HG03457 (cell line): ENCODE data around the gene ZNF784.

Experiments used
- ATAC-seq: cut with Tn5 transposase; IDR thresholded peaks from one replicate; pipeline ENCODE4 v1.9.1; 2021; ENCODE audit warnings: moderate number of reproducible peaks; ENCODE audit not compliant: unreplicated experiment

ZNF784 gene

DNA sequence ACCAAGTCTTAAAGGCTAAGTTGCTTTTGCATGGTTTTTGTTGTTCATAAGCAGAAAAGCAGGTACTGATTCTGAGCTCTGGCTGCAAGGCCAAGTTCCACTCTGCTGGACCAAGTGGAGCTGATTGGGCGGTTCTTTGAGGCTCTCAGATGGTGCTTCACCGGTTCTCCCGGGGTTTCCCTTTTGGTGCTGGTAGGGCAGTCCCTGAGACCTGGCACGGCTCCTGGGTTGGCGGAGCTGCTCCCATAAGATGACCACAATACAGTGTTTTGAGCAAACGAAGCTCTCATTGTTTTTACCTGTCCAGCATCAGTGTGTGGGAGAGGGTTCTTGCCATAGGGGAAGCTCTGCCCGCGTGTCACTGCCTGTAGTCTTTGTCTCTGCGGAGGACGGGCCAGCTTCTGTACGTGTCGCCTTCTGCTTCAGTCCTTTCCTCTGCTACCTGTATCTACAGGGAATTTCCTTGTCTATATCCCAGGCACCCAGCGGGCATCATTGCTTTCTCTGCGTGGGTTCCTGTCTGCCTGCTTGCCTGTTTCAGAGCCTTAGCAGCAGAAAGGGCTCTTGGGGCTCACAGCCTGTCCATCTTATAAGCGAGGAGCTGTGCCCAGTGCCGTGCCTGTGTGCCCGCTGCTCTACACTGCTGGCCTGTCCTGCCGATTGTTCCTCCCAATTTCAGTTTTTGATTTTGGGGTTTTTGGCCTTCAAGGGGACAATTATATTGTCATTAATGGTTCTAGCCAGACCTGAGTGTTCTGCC is 32.8 kb upstream of the ZNF784 start:
- ATAC-seq = no peak

DNA sequence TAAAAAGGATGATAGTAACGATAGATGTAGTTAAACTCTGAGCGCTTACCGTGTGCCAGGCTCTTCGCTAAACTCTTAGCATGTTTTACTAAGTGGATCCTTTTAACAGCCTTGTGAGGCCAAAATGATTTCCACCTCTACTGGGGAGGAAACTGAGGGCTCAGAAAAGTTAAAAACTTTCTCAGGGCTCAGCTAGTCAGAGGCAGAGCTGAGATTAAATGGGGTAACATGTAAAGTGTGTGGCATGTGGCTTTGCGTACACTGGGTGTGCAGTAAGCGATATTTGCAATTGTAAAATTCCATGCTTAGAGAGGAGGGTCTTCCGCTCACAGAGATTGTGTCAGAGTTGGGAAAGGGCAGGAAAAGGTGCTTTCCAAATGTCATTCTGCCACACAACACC is 32.2 kb upstream of the ZNF784 start:
- ATAC-seq = no peak

DNA sequence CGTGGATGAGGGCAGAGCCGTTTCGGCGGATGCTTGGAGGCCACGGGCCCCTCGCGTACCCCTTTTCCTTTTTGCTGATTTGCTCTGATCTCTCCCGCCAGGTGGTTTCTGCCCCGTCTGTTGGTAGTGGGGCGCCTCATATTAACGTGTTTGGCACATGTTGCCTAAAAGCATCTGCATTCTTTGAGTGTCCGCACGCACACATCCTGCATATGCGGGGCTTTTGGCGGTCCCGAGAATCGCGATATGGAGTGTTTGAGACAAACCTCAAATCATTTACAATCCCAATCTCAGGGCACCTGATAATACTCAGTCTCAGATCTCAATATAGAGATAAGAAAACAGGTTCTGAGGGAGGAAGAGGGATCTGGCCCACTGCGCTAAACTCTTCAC is 31.3 kb upstream of the ZNF784 start:
- ATAC-seq = no peak

DNA sequence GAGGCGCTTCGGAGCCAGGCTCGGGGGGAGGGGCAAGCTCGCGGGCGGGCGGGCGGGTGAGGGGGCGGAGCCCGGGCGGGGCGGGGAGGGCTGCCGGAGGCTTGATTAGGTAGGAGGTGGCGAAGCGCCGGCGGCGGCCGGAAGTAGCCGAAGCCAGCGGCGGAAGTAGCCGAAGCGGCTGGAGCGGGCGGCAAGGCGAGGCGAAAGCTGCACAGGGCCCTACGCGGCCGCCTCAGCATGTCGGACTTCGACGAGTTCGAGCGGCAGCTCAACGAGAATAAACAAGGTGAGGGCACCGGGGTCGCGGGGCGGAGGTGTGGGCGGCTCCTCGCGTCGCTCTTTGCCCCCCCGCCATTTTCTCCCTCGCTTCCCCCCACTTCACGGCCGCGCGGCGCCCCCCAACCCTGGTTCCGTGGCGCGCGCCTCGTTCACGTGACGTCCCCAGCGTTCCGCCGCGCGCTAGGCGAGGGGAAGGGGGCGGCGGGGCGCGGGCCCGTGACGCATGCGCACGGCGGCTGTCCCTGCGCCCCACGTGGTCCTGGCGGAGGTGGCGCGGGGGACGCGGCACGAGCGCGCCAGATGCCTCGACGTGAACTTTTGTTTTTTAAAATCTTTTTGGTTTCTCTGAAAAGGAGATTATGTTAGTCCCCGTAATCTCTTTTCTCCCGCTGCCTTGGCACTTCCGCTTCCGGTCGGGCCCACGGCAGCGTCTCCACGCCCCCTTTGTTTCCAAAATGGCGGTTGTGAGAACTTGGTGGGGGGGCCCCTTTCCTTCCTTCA is 30.7 kb upstream of the ZNF784 start, which contains the start of gene U2AF2:
U2AF2 (plus strand) TSS at position 168 of the 780 bp plus-strand sequence; CDS start at position 238, 70 bp downstream.
- peak; percentile 23 for ATAC-seq

DNA sequence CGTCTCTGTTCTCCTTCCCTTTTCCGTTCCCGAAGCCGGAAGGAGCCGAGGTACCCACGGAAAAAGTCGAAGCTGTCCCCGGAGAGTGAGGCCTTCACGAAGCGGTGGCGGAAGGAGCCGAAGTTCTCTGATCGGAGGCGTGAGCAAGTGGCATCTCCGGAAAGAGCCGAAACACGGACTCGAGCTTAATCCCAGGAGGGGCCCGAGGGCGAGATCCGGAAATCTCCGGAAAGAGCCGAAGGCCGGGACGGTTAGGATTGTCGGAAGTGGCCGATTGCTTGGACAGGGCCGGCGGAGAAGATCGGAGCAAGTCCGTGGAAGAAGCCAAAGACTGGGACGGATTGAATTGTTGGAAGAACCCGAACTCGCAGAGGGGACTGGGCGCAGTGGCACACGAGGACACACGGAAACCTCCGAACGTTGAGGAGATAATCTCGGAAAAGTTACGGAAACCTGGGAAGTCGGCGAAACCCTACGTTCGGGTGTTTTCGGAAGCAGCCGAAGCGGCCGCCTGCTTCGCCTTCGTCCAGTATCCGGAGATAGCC is 30.0 kb upstream of the ZNF784 start:
- peak; percentile 53 for ATAC-seq

DNA sequence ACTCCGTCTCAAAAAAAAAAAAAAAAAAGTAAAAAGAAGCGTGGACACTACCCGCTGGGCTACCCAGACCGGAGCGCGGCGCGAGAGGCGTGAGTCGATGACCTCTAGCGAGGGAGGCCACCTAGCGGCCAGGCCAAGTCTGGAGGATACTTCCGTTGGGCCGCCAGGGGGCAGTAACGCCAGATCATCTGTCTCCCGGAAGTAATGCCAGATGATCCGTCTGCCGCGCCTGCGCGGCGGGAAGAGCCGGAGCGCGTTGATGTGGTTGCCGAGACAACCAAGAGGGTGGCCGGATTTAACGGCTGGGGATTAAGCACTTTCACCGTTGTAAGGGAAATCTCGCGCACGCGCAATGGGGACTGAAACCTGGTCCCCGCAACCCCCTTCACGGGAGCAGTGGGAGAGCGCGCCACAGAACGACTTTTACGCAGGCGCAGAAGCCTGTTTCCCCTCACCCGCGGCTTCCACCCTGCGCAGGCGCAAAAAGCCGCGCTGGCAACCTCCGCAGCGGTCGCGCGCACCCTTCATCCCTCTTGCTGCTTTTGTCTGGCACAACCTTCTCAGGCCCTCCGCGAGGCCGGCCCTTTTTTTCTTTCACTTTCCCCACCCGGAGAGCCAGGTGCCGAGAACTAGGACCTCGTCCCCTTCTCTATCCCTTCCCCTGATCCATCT is 29.4 kb upstream of the ZNF784 start:
- ATAC-seq = peak; percentile 34

DNA sequence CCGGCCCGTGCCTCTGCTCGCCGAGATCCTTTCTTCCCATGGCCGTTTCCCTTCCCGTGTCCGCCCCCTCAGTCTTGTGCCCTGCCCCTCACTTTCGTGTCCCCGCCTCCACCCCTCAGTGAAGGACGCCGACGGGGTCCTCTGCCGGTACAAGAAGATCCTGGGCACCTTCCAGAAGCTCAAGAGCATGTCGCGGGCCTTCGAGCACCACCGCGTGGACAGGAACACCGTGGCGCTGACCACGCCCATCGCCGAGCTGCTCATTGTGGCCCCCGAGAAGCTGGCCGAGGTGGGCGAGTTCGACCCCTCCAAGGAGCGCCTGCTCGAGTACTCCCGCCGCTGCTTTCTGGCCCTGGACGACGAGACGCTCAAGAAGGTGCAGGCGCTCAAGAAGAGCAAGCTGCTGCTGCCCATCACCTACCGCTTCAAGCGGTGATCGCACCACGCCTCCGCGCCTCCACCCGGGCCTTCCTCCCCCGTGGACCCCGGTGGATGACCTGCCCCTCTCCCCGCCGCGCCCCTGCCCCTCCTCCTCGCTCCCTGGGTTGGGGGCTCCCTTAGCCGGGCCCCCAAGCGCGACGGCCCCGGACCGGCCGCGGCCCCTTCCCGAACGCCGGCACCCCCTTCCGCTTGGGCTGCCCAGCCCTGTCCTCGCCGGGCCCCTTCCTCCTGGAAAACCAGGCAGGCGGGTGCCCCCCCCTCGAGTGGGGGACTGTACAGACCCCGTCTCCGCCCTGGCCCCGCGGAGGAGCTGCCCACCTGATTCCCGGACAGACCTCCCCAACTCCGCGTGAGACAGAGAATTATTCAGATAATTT is 28.2 kb upstream of the ZNF784 start:
- no peak for ATAC-seq

DNA sequence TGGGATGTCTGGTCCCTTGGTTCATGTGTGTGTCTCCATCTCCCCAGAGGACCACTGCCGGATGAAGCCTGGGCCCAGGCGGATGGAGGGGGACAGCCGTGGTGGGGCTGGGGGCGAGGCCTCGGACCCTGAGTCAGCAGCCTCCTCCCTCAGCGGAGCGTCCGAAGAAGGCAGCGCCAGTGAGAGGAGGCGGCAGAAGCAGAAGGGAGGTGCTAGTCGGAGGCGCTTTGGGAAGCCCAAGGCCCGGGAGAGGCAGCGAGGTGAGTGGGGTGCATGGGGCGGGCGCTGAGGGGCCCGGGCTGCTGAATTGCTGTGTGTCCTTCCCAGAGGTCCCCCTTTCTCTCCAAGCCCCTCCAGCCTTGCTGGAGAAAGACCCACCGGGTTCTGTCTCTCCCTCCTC is 26.9 kb upstream of the ZNF784 start:
- ATAC-seq = no peak

DNA sequence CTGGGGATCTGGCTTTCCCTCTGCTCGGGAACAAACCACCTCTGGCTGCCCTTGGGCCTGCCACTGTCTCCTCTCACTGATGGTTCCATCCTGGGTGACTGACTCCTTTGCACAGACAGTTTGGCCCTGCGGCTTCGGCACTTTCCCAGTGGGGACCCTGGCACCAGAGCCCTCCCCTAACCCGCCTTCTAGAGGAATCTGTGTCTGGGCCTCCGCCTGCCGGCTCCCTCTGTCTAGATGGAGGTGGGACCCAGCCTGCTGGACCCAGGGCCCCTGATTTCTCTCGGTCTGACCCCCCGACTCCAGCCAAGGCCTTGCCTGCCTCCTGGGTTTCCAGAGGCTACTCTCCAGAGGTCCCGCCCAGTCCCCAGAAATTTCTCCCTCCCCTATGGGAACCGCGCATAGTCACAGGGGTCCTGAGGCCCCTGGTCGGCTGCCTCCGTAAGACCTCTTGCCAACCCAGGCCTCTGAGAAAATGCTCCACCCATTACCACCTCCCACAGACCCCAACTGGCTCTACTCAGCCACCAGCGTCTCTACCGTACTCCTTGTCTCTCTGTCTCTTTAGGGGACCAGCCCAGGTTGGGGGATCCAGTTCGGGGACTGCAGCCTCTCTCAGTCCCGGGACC is 26.4 kb upstream of the ZNF784 start:
- no peak for ATAC-seq

DNA sequence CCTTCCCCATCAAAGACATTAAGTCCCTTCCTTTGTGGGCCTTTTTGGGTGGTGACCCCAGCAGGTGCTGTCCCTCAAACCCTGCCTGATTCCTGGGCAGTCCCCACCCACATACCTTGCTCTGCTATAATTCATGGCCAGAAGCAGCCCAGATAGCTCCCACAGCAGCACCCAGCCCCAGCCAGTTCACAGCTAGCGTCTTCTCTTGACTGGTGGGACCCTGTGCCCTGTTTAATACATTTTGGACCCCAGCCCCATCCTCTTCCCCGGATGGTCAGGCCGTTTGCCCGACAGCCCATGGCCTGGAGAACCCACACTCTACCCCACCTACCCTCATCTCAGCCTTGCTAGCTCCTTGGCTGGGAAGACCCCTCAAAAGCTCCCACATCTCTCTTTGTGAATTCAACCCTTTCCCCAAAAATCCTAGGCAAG is 25.8 kb upstream of the ZNF784 start:
- ATAC-seq = no peak

DNA sequence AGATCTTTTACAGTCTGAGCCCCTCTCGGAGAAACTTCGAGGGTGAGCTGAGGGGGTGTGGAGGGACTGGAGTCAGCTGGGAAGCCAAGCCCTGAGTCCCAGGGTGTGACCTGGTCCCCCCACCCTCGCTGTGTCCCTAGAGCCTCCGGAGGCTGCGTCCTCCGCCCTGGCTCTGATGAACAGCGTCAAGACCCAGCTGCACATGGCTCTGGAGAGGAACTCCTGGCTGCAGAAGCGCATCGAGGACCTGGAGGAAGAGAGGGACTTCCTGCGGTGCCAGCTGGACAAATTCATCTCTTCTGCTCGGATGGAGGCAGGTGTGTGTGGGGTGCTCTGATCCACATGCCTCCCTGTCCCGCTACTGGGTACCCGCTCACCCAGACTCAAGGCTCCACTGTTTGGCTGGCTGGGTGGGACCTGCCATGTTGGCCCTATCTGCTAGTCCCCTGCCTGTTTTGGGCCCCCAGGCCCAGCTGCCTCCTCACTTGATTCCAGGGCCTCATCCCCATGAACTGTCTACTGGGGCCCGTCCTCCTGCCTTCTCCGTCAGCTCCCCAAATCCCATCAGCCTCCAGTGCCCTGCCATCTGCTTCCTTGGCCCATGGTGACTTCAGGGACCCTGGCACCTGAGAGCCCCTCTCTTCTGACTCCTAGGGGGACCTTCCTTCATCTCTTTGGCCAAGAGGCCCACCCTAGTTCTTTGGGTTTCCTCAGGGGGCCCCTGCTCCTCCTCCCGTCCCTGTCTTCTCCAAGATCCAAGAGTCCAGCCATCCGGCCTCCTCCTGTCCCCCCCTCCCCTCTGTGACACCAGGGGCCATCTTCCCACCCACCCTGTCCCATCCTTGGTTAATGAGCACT is 25.1 kb upstream of the ZNF784 start:
- ATAC-seq = no peak

DNA sequence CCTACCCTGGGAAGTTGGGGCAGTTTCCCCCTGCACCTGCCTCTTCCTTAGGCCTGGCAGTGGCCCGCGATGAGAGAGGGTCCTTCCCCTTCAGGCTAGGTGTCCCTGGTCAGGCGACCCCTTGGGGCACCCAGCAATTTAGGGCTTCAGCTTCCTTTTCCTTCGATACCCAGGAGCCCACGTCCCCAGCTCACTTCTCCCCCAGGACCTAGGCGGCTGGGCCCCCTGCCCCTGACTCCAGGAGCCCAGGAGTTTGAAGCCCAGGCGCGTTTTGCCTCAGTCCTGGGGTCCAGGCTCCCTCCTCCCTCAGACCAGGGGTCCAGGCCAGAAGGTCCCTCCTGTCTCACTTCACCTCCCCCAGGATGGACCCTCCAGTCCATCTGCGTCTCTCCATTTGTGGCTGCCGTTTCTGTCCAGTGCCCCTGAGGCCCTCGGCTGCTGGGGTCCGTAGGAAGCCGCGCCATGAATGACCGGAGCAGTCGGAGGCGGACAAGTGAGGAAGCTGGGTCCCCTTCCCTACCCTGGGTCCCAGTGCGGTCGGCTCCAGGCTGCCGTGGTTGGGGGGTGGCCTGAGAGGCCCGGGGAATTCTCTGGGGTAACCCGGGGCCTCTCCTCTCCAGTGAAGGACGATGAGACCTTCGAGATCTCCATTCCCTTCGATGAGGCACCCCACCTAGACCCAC is 24.4 kb upstream of the ZNF784 start:
- ATAC-seq = no peak

DNA sequence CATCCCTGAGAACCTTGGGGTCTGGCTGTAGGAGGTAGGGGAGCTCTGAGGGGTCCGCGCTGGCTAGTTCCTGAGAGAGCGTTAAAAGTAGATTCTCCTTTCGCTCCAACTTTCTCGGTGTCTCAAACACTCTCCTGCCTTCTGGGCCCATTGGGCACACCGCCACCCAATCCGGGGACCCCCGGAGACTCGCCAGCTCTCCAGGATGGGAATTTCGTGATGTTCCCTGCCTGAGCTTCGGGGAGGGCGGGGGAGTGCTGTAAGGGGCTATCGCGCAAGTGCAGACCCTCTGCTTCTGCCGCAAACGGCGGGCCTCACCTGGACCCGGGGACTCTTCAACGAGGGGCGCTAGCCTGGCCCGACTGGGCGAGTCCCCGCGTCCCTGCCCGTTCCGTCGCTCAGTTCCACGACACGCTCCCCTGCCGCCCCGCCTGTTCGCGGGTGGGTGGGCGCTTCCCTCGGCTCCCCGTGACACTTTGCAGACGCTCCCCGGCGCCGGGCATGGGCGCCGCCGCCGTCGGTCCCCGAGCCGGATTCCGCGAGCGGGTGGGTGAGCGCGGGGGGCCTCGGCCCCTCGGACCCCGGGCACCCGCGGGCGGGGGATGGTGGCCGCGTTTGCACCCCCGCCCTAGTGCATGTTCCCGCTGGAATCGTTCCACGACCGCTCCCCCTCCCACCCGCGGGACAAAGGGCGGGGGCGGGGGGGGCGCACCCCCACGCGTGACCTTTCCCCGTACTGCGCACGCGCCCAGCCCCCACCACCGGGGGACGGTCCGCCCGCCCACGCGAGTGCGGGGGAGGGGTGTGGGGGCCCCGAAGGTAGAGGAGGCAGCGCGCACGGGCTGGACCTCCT is 23.6 kb upstream of the ZNF784 start, which contains the start of gene CCDC106:
CCDC106 (plus strand) TSS at position 481 of the 853 bp plus-strand sequence. CDS start 835 bp downstream, outside the sequence.
- ATAC-seq = no peak

DNA sequence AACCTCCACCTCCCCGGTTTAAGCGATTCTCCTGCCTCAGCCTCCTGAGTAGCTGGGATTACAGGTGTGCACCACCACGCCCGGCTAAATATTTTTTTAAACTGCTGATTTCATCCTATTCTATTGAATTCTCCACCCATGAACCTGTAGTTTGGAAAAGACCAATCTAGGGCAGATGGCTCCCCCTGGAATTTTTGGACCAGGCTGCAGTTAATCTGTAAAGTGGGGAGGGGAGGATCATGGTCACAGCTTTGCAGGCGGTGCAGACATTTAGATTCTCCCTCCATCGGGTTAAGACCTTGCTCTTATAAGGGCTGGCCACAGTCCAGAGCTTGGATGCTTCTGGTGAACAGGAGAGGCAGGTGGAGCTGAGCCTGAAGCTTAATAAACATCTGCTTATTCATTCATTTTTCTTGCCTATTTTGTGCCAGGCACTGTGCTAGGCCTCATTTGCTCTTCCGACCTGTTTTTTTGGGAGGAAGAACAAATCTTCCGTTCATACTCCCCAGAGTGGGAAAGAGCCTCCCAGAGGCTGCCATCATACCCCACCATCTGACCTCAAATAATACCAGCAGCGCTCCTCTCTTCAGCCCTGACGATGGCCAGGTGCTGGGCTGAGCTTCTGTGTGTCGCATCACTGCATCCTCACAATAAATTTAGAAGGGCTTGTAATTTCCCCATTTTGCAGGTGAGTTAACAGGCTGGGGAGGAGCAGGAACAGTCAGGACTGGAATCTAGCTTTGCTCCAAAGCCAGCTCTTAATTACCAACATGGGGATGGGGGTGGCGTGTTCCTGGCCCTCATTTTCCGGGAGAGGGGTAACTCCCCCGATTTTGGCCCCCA is 22.7 kb upstream of the ZNF784 start:
- ATAC-seq = no peak

DNA sequence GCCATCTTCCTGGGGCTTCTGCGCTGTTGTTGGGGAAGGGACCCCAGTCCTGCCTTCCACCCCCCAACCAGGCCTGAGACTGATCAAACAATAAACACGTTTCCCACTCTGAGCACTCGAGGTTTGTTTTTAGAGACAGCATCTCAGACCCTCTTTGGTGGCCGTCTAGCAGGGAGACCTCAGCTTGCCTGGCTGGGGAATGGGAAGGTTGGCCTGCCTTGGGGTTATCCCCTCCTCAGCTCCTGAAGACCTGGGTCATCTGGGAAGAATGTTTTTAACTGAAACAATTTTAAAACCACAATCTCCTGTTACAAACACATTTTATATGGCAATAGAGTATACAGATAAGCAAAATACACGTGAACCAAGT is 21.1 kb upstream of the ZNF784 start:
- no peak for ATAC-seq

DNA sequence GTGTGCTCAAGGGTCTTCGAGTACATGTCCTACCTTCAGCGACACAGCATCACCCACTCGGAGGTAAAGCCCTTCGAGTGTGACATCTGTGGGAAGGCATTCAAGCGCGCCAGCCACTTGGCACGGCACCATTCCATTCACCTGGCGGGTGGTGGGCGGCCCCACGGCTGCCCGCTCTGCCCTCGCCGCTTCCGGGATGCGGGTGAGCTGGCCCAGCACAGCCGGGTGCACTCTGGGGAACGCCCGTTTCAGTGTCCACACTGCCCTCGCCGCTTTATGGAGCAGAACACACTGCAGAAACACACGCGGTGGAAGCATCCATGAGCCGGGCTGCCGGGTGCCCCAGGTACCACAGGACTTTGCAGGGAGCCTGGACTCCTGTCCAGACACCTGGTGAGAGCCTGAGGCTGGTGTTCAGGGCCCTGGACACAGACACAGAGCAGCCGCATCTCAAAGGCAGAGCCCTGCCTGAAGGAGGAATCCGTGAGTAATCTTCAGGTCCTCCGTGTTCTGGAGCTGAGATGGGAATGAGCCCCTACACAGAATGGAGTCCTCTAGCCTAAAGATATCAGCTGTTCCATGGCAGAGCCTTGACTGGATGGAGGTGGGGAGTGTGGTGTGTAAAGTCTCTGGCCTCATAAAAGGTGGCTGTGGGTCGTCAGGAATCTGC is 20.6 kb upstream of the ZNF784 start:
- no peak for ATAC-seq
